Neural cell (in vitro differentiated cells): Measurements from ENCODE around the gene CCDC60. TPM values are rescaled to one million over a fixed set of nuclear protein-coding genes. Genes with fewer than 3 reads are reported as not detected.

Experiments used
- H2AFZ ChIP-seq: fragments of 200-600, 300-800 bp; sonication (generic), shearing (Covaris generic); 2 replicates; pipeline ENCODE4 v1.6.0; 2014; ENCODE audit warnings: low read depth, mild to moderate bottlenecking, antibody characterized with exemption, low read length, moderate library complexity
- H3F3A ChIP-seq: fragments of 200-600 bp; shearing (Covaris generic); 2 replicates; pipeline ENCODE4 v1.6.1; 2016; ENCODE audit warnings: mild to moderate bottlenecking, moderate library complexity, mixed read lengths, antibody characterized with exemption, low read length; ENCODE audit not compliant: insufficient read depth, poor library complexity, severe bottlenecking
- H3K27ac ChIP-seq: fragments of 200-600, 300-800 bp; sonication (generic), shearing (Covaris generic); 2 replicates; pipeline ENCODE4 v1.5.1; 2014; ENCODE audit warnings: mild to moderate bottlenecking, low read length, moderate library complexity
- H3K27me3 ChIP-seq: fragments of 300-800, 200-600 bp; sonication (generic), shearing (Covaris generic); 2 replicates; pipeline ENCODE4 v1.6.0; 2014; ENCODE audit warnings: mild to moderate bottlenecking, low read depth, low read length, moderate library complexity; ENCODE audit not compliant: insufficient read depth
- H3K36me3 ChIP-seq: fragments of 300-800, 200-600 bp; sonication (generic), shearing (Covaris generic); 2 replicates; pipeline ENCODE4 v1.5.1; 2014; ENCODE audit warnings: mild to moderate bottlenecking, antibody characterized with exemption, low read length, moderate library complexity; ENCODE audit not compliant: insufficient read depth
- H3K4me2 ChIP-seq: fragments of 300-800, 200-600 bp; sonication (generic), shearing (Covaris generic); 2 replicates; pipeline ENCODE4 v1.6.0; 2014; ENCODE audit warnings: mild to moderate bottlenecking, low read length
- H3K4me3 ChIP-seq: fragments of 300-800, 200-600 bp; sonication (generic), shearing (Covaris generic); 2 replicates; pipeline ENCODE4 v1.5.1; 2014; ENCODE audit warnings: mild to moderate bottlenecking, low read length, moderate library complexity
- H3K79me2 ChIP-seq: fragments of 200-600 bp; shearing (Covaris generic); replicated peaks from 2 replicates; pipeline ENCODE4 v1.6.0; 2014; ENCODE audit warnings: mild to moderate bottlenecking, low read length, moderate library complexity; ENCODE audit not compliant: insufficient read depth
- H3K9ac ChIP-seq: fragments of 300-800, 200-600 bp; sonication (generic), shearing (Covaris generic); 2 replicates; pipeline ENCODE4 v1.6.1; 2016; ENCODE audit warnings: mild to moderate bottlenecking, low read length, mixed read lengths
- H3K9me2 ChIP-seq: fragments of 200-600 bp; shearing (Covaris generic); 2 replicates; pipeline ENCODE4 v1.6.1; 2016; ENCODE audit warnings: mild to moderate bottlenecking, low read length, mixed read lengths; ENCODE audit not compliant: insufficient read depth
- H3K9me3 ChIP-seq: fragments of 200-600, 300-800 bp; sonication (generic), shearing (Covaris generic); 2 replicates; pipeline ENCODE4 v1.6.1; 2016; ENCODE audit warnings: mild to moderate bottlenecking, mixed run types, low read length, moderate library complexity, mixed read lengths
- H4K20me1 ChIP-seq: fragments of 200-600 bp; shearing (Covaris generic); 2 replicates; pipeline ENCODE4 v1.6.1; 2016; ENCODE audit warnings: mild to moderate bottlenecking, mixed run types; ENCODE audit not compliant: insufficient read depth
- CTCF ChIP-seq: fragments of 450-650 bp; IDR thresholded peaks from 2 replicates; pipeline ENCODE4 v1.5.1; 2014; ENCODE audit warnings: antibody characterized with exemption, mild to moderate bottlenecking, moderate library complexity; ENCODE audit not compliant: poor library complexity, severe bottlenecking
- EP300 ChIP-seq: fragments of 450-650 bp; conservative IDR thresholded peaks from 2 replicates; pipeline ENCODE4 v1.6.1; 2014; ENCODE audit warnings: antibody characterized with exemption, mild to moderate bottlenecking, moderate library complexity; ENCODE audit not compliant: poor library complexity, severe bottlenecking
- EZH2 ChIP-seq: fragments of 200-600, 300-800 bp; shearing (Covaris generic), sonication (generic); IDR thresholded peaks from 2 replicates; pipeline ENCODE4 v1.6.1; 2014; ENCODE audit warnings: antibody characterized with exemption, low read length, borderline replicate concordance, mild to moderate bottlenecking; ENCODE audit not compliant: insufficient read depth, poor library complexity, severe bottlenecking
- MXI1 ChIP-seq: fragments of 450-650 bp; conservative IDR thresholded peaks from 2 replicates; pipeline ENCODE4 v1.6.1; 2014; ENCODE audit warnings: antibody characterized with exemption, mild to moderate bottlenecking; ENCODE audit not compliant: poor library complexity, severe bottlenecking
- POLR2AphosphoS5 ChIP-seq: IDR thresholded peaks from 2 replicates; pipeline ENCODE4 v1.6.1; 2012
- RAD21 ChIP-seq: fragments of 450-650 bp; conservative IDR thresholded peaks from 2 replicates; pipeline ENCODE4 v1.6.1; 2014; ENCODE audit warnings: antibody characterized with exemption, mild to moderate bottlenecking, moderate library complexity
- REST ChIP-seq: IDR thresholded peaks from 2 replicates; pipeline ENCODE4 v1.6.1; 2012; ENCODE audit warnings: borderline replicate concordance
- SMC3 ChIP-seq: fragments of 450-650 bp; conservative IDR thresholded peaks from 2 replicates; pipeline ENCODE4 v1.6.1; 2014; ENCODE audit warnings: antibody characterized with exemption, mild to moderate bottlenecking, moderate library complexity; ENCODE audit not compliant: poor library complexity
- TAF1 ChIP-seq: IDR thresholded peaks from 2 replicates; pipeline ENCODE4 v1.6.1; 2012; ENCODE audit warnings: low read depth
- polyA plus RNA-seq: library from polyadenylated mRNA; depleted of rRNA; stranded (reverse); fragments of >200 nt; gene quantifications from 2 replicates; pipeline ENCODE4 v1.2.3, GENCODE V29; 2014

The CCDC60 gene
- polyA plus RNA-seq, 1 donor from 2014 or later, result not detected

- TF ChIP-seq POLR2AphosphoS5 (no peak), TAF1 (no peak), CTCF (no peak), EZH2 (no peak), SMC3 (no peak), RAD21 (no peak), MXI1 (no peak), EP300 (no peak), REST (no peak)
- peaks cover 4% of the 10 kb centered on the region for H3K27me3 ChIP-seq
- peaks cover under 1% of the 10 kb centered on the region for H3F3A ChIP-seq
Measured at GRCh38 chr12:119294211-119294610, 40.3 kb upstream of the CCDC60 start.

GRCh38 chr12:119296535-119296934, 38.0 kb upstream of the CCDC60 start:
- Histone ChIP-seq H3K9me3 (no peaks in the 10 kb centered on the region), H3K4me2 (no peak overlapping the region), H2AFZ (no peak overlapping the region), H3K79me2 (no peaks in the 10 kb centered on the region), H4K20me1 (no peaks in the 10 kb centered on the region), H3K9me2 (no peaks in the 10 kb centered on the region), H3K9ac (no peak overlapping the region), H3K27ac (no peak overlapping the region), H3K36me3 (no peaks in the 10 kb centered on the region), H3F3A (no peaks in the 10 kb centered on the region), H3K27me3 (peaks cover 12% of the 10 kb centered on the region), H3K4me3 (no peak overlapping the region)
- TF ChIP-seq TAF1, result no peak
- no peak for TF ChIP-seq CTCF
- TF ChIP-seq MXI1, result no peak
- TF ChIP-seq EP300, result no peak
- TF ChIP-seq RAD21, result no peak
- no peak for TF ChIP-seq EZH2
- no peak for TF ChIP-seq SMC3
- no peak for TF ChIP-seq REST
- no peak for TF ChIP-seq POLR2AphosphoS5

More at GRCh38 chr12:119294211-119294610, 40.3 kb upstream of the CCDC60 start:
- Histone ChIP-seq H3K4me3 (no peak overlapping the region), H4K20me1 (no peaks in the 10 kb centered on the region), H3K9ac (no peak overlapping the region), H3K27ac (no peak overlapping the region), H3K36me3 (no peaks in the 10 kb centered on the region), H3K9me3 (no peaks in the 10 kb centered on the region), H2AFZ (no peak overlapping the region), H3K4me2 (no peak overlapping the region), H3K9me2 (no peaks in the 10 kb centered on the region), H3K79me2 (no peaks in the 10 kb centered on the region)
